GM12865 (cell line): Measurements from ENCODE around the gene TRIM51.
A peak's percentile ranks its signal among the peaks of the same experiment; 100 is the strongest.
"Not testable (repeated sequence)": the region's sequence is repeated elsewhere in the genome, so short reads cannot be mapped to it uniquely, and the experiment has no call there.

Experiments
- DNase-seq: peaks from one replicate; pipeline ENCODE4 v3.0.0; 2010; ENCODE audit warnings: low read depth
- H3K4me3 ChIP-seq: 2 replicates; pipeline ENCODE4 v1.5.1; 2011; ENCODE audit warnings: mild to moderate bottlenecking, low read depth, low read length, control low read depth
- CTCF ChIP-seq: IDR thresholded peaks from 2 replicates; pipeline ENCODE4 v1.5.1; 2011; ENCODE audit warnings: low read length, control low read depth, low read depth, inconsistent platforms; ENCODE audit not compliant: insufficient read depth; ENCODE audit errors: missing control alignments

The TRIM51 gene

DNA sequence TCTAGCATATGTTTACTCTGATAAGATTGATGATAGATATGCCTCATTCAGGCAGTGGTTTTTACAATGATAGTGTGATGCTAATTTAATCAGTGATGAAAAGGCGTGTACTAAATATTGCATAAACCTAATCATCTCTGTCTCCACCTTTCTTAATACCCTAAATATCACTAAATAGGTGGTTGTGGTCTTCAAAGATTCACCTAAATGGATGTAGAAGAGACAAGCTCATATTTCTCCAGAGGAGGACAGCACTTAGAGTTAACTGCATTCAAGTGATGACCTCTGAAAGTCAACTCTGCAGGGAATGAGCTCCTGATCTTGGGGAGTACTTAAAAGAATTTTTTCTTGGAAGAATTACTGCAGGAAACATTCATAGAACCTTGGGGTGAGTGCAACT is at the start of gene TRIM51:
TSS of gene TRIM51 (plus strand) at position 301 of the 400 bp plus-strand sequence. CDS start 2,132 bp downstream, outside the sequence.
- not testable (repeated sequence) for DNase-seq, H3K4me3 ChIP-seq

GRCh38 chr11:55838452-55838851 is 44.6 kb upstream of the TRIM51 start, which contains the start of gene OR5D16:
Gene OR5D16, plus strand, starts transcription at chr11:55838752. Its CDS starts 0 bp downstream, at chr11:55838752.
- no peak within 1 kb of the TSS for H3K4me3 ChIP-seq
- no peak for DNase-seq
- no peak for TF ChIP-seq CTCF

- DNase-seq, result no peak
- no peak overlapping the region for H3K4me3 ChIP-seq
- TF ChIP-seq CTCF, result no peak
Observed at GRCh38 chr11:55847453-55847852, 35.6 kb upstream of the TRIM51 start.

- DNase-seq, result no peak
- TF ChIP-seq CTCF, result no peak
- no peak overlapping the region for H3K4me3 ChIP-seq
Observed at GRCh38 chr11:55849037-55849436, 34.1 kb upstream of the TRIM51 start.

GRCh38 chr11:55852141-55852540 is 31.0 kb upstream of the TRIM51 start:
- no peak for DNase-seq
- no peak for TF ChIP-seq CTCF
- no peak overlapping the region for H3K4me3 ChIP-seq

DNA sequence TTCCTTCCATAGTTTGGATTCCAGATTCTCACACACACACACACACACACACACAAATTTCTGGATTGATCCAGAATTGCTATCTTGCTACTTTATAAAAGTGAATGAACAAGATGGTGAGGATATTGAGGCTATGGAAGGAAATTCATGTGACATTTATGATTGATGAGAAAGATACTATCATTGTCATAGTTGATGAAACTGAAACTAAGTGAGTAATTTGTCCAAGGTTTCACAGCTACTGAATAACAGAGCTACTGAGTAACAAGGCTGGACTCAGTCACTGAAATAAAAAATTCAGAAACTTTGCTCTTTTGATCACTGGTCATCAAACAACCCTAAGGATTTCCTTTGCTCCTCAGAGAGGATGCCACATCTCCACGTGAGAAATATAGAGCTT is 28.4 kb upstream of the TRIM51 start:
- H3K4me3 ChIP-seq, result no peak overlapping the region
- no peak for TF ChIP-seq CTCF
- DNase-seq, result peak; percentile 2

- not testable (repeated sequence) for H3K4me3 ChIP-seq
- peak; percentile 72 for DNase-seq
Observed at GRCh38 chr11:55867354-55867753, 15.7 kb upstream of the TRIM51 start.

- not testable (repeated sequence) for H3K4me3 ChIP-seq
Observed at GRCh38 chr11:55872731-55873130, 10.4 kb upstream of the TRIM51 start.

DNA sequence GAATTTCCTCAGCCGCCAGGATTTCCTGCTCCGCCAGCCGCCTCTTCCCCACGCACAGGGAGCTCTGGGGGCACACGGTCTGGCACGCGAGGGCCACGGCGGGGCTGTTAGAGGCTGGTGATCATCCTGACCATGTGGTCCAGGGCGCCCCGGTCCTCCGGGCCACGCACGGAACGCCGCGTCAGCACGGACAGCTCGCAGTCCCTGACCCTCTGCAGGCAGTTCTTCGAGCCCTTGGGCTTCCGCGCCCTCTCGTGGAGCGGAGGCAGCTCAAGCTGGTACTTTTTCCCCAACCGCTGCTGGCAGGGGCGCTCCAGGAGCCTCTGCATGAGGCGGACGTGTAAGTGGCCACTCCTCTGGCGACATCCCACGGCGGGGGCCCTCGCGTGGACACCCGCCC is 10.0 kb upstream of the TRIM51 start:
- not testable (repeated sequence) for DNase-seq, H3K4me3 ChIP-seq

More at GRCh38 chr11:55872731-55873130, 10.4 kb upstream of the TRIM51 start:
- DNase-seq, result not testable (repeated sequence)

DNA sequence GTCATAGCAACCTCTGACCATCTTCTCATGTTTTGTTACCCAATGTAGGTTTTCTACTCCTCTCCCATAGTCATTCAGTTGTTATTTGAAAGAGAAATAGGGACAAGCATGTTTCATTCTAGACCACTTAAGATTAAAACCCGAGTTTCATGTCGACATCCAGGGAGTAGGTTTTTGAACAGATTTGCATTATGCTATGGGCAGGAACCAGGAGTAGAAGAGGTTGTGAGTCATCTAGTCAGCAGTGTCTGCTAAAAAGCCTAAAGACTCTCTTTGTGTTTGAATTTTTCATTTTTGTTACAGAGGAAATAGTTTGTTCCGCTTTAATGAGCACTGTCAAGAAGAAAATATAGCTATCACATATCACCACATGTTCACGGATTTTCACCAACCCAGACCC is 1.9 kb downstream of the TRIM51 start:
- not testable (repeated sequence) for DNase-seq, H3K4me3 ChIP-seq

- not testable (repeated sequence) for H3K4me3 ChIP-seq
Observed at GRCh38 chr11:55885481-55885880, 2.4 kb downstream of the TRIM51 start.

More at GRCh38 chr11:55885481-55885880, 2.4 kb downstream of the TRIM51 start:
- not testable (repeated sequence) for DNase-seq
